HEK293 (cell line): ENCODE results near the gene EYS.

Experiments used
- MYNN ChIP-seq: fragments of 450-650 bp; formaldehyde crosslinking; IDR thresholded peaks from 2 replicates; pipeline ENCODE4 v1.5.1; 2016; ENCODE audit warnings: missing biosample characterization, missing genetic modification characterization, borderline replicate concordance
- ZEB2 ChIP-seq: fragments of 450-650 bp; formaldehyde crosslinking; IDR thresholded peaks from 2 replicates; pipeline ENCODE4 v1.5.1; 2016; ENCODE audit warnings: missing biosample characterization, missing genetic modification characterization
- ZNF121 ChIP-seq: fragments of 450-650 bp; formaldehyde crosslinking; IDR thresholded peaks from 2 replicates; pipeline ENCODE4 v1.5.1; 2016; ENCODE audit warnings: missing biosample characterization, missing genetic modification characterization
- ZNF274 ChIP-seq, 2 experiments: fragments of 200-500 bp in 1 of 2; fragments of 450-650 bp in 1 of 2; sonication (Bioruptor generic) in 1 of 2; formaldehyde crosslinking in 1 of 2; IDR thresholded peaks; 2 replicates each; pipeline versions ENCODE4 v1.5.1 to v1.6.1; 2014 to 2016; ENCODE audit warnings: borderline replicate concordance in 1 of 2, inconsistent platforms in 1 of 2, low read length in 1 of 2, missing biosample characterization in 1 of 2, missing genetic modification characterization in 1 of 2
- ZNF664 ChIP-seq: fragments of 450-650 bp; formaldehyde crosslinking; IDR thresholded peaks from 2 replicates; pipeline ENCODE4 v1.5.1; 2016; ENCODE audit warnings: missing biosample characterization, missing genetic modification characterization
- ZNF792 ChIP-seq: fragments of 450-650 bp; formaldehyde crosslinking; IDR thresholded peaks from 2 replicates; pipeline ENCODE4 v1.5.1; 2016; ENCODE audit warnings: missing biosample characterization, missing genetic modification characterization
- TF ChIP-seq, protein P1 (sequence below): fragments of 450-650 bp; formaldehyde crosslinking; IDR thresholded peaks from 2 replicates; pipeline ENCODE4 v1.5.1; 2016; ENCODE audit warnings: missing biosample characterization, missing genetic modification characterization
- TF ChIP-seq, protein P2 (sequence below): fragments of 450-650 bp; formaldehyde crosslinking; IDR thresholded peaks from 2 replicates; pipeline ENCODE4; 2016; ENCODE audit warnings: missing biosample characterization, missing genetic modification characterization
- TF ChIP-seq, protein P3 (sequence below): sonication (generic); formaldehyde crosslinking; IDR thresholded peaks from 2 replicates; pipeline ENCODE4 v1.8.1; 2022; ENCODE audit warnings: mild to moderate bottlenecking, moderate library complexity, missing genetic modification reagents
- TF ChIP-seq, protein P4 (sequence below): fragments of 450-650 bp; formaldehyde crosslinking; IDR thresholded peaks from 2 replicates; pipeline ENCODE4 v1.5.1; 2016; ENCODE audit warnings: missing biosample characterization, missing genetic modification characterization, borderline replicate concordance
- TF ChIP-seq, protein P5 (sequence below): fragments of 450-650 bp; formaldehyde crosslinking; IDR thresholded peaks from 2 replicates; pipeline ENCODE4 v1.5.1; 2016; ENCODE audit warnings: missing biosample characterization, missing genetic modification characterization

DNA sequence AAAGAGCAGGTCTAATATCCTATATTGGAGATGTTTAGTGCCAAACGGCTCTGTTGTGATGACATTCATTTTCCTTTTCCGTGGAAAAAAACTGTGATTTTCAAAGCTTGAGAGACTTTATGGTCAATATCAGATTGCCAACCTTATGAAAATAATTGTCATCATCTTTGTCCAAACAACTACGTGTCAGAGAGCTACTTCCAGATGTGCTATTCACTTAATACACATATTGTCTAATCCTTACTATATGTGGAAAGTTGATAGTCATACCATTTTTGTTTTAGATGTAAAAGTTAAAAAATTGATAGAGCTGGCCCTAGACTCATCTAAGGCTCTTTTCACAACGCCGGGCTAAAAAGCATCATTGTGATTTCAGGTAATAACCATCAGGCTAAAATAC is 1521.4 kb downstream of the EYS start:
- TF ChIP-seq, protein P1, sequence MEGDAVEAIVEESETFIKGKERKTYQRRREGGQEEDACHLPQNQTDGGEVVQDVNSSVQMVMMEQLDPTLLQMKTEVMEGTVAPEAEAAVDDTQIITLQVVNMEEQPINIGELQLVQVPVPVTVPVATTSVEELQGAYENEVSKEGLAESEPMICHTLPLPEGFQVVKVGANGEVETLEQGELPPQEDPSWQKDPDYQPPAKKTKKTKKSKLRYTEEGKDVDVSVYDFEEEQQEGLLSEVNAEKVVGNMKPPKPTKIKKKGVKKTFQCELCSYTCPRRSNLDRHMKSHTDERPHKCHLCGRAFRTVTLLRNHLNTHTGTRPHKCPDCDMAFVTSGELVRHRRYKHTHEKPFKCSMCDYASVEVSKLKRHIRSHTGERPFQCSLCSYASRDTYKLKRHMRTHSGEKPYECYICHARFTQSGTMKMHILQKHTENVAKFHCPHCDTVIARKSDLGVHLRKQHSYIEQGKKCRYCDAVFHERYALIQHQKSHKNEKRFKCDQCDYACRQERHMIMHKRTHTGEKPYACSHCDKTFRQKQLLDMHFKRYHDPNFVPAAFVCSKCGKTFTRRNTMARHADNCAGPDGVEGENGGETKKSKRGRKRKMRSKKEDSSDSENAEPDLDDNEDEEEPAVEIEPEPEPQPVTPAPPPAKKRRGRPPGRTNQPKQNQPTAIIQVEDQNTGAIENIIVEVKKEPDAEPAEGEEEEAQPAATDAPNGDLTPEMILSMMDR (tag by site-specific recombination), result no peak
- TF ChIP-seq MYNN (tag by site-specific recombination) (no peak), ZNF664 (tag by site-specific recombination) (no peak), ZNF274 (IDR thresholded peaks at IDR 0.05; ENCODE audit: low read length) (no peak), ZNF274 (tag by site-specific recombination; IDR thresholded peaks at IDR 0.05; ENCODE audit: borderline replicate concordance) (no peak), ZNF121 (tag by site-specific recombination) (no peak), ZNF792 (no peak), ZEB2 (tag by site-specific recombination) (no peak)
- TF ChIP-seq, protein P2, sequence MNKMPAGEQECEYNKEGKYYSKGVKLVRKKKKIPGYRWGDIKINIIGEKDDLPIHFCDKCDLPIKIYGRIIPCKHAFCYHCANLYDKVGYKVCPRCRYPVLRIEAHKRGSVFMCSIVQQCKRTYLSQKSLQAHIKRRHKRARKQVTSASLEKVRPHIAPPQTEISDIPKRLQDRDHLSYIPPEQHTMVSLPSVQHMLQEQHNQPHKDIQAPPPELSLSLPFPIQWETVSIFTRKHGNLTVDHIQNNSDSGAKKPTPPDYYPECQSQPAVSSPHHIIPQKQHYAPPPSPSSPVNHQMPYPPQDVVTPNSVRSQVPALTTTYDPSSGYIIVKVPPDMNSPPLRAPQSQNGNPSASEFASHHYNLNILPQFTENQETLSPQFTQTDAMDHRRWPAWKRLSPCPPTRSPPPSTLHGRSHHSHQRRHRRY (tag by site-specific recombination), result no peak
- TF ChIP-seq, protein P3, sequence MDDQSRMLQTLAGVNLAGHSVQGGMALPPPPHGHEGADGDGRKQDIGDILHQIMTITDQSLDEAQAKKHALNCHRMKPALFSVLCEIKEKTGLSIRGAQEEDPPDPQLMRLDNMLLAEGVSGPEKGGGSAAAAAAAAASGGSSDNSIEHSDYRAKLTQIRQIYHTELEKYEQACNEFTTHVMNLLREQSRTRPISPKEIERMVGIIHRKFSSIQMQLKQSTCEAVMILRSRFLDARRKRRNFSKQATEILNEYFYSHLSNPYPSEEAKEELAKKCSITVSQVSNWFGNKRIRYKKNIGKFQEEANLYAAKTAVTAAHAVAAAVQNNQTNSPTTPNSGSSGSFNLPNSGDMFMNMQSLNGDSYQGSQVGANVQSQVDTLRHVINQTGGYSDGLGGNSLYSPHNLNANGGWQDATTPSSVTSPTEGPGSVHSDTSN (CRISPR knock-in tag), result no peak
- TF ChIP-seq, protein P4, sequence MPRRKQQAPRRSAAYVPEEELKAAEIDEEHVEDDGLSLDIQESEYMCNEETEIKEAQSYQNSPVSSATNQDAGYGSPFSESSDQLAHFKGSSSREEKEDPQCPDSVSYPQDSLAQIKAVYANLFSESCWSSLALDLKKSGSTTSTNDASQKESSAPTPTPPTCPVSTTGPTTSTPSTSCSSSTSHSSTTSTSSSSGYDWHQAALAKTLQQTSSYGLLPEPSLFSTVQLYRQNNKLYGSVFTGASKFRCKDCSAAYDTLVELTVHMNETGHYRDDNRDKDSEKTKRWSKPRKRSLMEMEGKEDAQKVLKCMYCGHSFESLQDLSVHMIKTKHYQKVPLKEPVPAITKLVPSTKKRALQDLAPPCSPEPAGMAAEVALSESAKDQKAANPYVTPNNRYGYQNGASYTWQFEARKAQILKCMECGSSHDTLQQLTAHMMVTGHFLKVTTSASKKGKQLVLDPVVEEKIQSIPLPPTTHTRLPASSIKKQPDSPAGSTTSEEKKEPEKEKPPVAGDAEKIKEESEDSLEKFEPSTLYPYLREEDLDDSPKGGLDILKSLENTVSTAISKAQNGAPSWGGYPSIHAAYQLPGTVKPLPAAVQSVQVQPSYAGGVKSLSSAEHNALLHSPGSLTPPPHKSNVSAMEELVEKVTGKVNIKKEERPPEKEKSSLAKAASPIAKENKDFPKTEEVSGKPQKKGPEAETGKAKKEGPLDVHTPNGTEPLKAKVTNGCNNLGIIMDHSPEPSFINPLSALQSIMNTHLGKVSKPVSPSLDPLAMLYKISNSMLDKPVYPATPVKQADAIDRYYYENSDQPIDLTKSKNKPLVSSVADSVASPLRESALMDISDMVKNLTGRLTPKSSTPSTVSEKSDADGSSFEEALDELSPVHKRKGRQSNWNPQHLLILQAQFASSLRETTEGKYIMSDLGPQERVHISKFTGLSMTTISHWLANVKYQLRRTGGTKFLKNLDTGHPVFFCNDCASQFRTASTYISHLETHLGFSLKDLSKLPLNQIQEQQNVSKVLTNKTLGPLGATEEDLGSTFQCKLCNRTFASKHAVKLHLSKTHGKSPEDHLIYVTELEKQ, result no peak
- TF ChIP-seq, protein P5, sequence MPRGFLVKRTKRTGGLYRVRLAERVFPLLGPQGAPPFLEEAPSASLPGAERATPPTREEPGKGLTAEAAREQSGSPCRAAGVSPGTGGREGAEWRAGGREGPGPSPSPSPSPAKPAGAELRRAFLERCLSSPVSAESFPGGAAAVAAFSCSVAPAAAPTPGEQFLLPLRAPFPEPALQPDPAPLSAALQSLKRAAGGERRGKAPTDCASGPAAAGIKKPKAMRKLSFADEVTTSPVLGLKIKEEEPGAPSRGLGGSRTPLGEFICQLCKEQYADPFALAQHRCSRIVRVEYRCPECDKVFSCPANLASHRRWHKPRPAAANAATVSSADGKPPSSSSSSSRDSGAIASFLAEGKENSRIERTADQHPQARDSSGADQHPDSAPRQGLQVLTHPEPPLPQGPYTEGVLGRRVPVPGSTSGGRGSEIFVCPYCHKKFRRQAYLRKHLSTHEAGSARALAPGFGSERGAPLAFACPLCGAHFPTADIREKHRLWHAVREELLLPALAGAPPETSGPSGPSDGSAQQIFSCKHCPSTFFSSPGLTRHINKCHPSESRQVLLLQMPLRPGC (tag by site-specific recombination), result no peak
